HG03378 (cell line): Measurements from ENCODE around the gene S100Z.
"Not testable (repeated sequence)": the region's sequence is repeated elsewhere in the genome, so short reads cannot be mapped to it uniquely, and the experiment has no call there.

ENCODE experiments used
- ATAC-seq: cut with Tn5 transposase; IDR thresholded peaks from one replicate; pipeline ENCODE4 v1.9.1; 2021; ENCODE audit warnings: mild to moderate bottlenecking, moderate library complexity; ENCODE audit not compliant: unreplicated experiment

The S100Z gene

GRCh38 chr5:76867827-76868693 lies 18.2 kb downstream of the S100Z start:
- ATAC-seq = peak; percentile 60

DNA sequence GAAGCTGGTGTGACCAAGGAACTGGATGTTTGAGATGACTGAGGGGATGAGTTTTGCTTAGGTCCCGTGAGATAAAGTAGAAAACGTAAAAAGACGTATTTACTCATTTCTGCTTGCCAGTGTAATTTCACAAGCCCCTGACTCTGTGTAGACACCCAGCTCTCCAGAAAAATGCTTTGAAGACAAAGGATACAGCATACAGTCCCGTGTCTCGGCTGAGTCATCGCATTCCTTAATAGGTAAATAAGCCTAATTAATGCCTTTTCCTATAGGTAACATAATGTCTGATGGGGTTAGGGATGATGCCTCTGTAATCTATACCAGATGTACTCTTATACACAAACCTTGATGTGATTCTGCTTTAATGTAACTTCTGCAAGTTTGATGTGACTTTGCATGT lies 20.2 kb downstream of the S100Z start:
- ATAC-seq = no peak

DNA sequence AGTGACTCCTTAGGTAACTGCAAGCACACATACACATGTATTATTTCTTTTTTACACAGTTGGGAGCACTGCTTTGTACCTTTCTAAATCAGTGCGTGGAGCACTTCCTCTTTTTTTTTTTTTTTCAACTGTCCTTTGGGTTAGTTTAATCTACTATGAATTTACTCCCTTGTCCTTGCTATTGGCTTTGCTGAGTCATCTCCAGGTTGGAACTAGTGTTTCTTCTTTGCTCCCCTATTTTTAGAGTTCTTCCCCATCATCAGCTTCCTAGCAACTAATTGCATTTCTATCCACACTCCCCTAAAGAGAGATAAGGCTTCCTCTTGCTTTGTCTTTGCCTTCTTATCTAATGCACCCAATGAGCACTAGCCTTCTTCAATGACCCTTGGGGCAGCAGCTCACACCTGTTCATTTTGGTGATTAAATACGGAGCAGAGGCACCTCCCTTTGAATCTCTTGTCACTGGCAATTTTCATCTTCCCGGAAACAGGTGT lies 24.3 kb downstream of the S100Z start:
- no peak for ATAC-seq

DNA sequence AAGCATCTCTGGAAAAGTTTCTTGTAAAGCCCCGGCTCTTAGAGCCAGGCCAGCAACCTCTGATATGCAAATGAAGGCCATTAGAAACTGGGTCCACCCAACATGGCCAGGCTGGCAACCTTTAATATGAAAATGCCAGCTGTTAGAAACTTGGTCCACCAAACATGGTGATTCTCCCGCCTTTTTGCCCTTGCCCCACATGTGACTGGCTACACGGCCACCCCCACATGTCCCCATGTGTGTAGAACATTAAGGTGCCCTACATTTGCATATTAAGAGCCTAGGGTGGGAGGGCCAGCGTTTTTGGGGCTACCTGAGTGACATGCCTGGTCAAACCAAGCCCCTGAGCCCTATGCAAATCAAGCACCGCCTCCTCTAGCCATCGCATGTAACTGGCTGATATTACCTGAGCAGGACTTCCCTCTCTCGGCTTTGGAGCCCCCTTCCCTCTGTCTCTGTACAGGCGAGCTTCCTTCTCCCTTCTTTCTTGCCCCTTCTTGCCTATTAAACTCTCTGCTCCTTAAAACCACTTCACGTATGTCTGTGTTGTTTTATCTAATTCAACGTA lies 39.0 kb downstream of the S100Z start:
- no peak for ATAC-seq

GRCh38 chr5:76893294-76893693 lies 43.5 kb downstream of the S100Z start:
- no peak for ATAC-seq

GRCh38 chr5:76896196-76896595 lies 46.4 kb downstream of the S100Z start:
- no peak for ATAC-seq

- no peak for ATAC-seq
Measured at GRCh38 chr5:76901522-76901921, 51.7 kb downstream of the S100Z start.

DNA sequence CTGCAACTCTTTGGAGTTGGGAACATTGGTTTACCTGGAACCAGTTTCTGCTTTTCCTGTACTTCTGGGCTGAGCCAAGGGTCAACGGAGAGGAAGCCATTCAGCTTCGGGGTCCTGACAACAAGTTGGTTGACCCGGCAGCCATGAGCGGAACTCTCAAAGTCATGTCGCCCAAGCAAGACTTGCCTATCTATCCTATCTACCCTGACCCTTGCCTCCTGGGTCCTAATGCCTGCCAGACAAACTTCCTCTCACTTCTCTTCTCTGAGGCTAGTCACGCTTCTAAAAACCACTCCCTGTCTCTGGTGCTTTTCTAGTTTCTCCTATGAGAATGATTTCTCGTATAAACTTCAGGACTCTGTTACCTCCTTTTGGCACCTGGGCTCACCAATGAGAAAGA lies 58.4 kb downstream of the S100Z start:
- no peak for ATAC-seq

GRCh38 chr5:76910344-76910933 lies 60.6 kb downstream of the S100Z start:
- not testable (repeated sequence) for ATAC-seq

DNA sequence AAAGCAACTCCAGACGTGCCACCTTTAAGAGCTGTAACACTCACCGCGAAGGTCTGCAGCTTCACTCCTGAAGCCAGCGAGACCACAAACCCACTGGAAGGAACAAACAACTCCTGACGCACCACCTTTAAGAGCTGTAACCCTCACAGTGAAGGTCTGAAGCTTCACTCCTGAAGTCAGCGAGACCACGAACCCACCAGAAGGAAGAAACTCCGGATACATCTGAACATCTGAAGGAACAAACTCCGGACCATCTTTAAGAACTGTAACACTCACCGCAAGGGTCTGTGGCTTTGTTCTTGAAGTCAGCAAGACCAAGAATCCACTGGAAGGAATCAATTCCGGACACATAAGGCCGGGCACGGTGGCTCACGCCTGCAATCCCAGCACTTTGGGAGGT lies 64.9 kb downstream of the S100Z start:
- not testable (repeated sequence) for ATAC-seq

- no peak for ATAC-seq
Measured at GRCh38 chr5:76918539-76918938, 68.7 kb downstream of the S100Z start.

- ATAC-seq = no peak
Measured at GRCh38 chr5:76920491-76920890, 70.7 kb downstream of the S100Z start.

DNA sequence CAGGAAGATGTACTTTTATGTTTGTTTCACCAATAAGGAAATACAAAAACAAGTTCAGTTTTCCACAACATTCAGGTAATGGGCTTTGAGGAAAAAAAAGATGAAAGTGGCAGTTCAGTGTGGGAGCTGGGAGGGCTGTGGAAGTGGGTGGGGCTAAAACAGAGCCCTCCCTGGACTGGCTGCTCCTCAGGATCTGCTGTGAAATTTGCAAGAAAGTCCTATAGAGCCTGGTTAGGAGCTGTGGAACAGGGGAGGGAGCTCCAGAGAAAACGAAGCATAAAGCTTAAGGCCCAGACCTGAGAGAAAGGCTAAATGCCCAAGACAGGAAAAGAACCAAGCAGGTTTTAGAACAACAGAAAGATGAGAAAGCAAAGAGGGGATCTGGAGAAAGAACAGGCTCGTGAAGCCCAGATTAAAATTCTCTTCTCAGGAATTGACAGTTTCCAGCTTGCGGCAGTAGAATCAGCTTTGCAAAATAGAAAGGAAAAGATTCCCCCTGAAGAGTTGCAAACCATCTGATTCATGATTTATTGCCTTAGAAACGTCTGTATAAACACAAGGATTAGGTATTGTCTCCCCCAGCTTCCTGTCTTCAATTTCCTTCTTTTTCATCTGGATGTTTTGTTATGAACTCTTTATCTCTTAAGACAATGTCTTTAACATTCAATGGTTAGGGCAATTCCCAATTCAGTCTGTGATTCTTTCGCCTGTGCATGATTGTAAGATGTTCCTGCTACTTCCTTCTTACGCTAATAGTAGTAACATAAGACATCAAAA lies 76.7 kb downstream of the S100Z start:
- no peak for ATAC-seq

GRCh38 chr5:76927961-76928360 lies 78.1 kb downstream of the S100Z start:
- ATAC-seq = no peak

DNA sequence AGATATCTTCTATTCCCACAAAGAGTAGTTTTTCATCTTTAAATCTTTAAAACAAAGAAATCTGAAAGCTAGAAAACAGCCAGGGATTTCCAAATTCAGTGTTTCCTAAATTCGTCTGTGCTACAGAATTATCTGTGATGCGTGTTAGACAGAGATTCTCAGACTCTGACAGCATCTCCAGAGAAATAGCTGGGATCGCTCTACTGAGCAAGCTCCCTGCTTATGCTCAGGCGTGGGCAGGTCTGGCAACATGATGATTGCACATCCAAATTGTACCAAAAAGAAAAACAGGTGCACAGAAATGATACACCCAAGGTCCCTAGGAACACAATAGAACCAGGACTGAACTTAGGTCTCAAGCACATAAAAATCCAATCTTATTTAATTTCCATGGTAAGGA lies 80.3 kb downstream of the S100Z start:
- no peak for ATAC-seq

GRCh38 chr5:76938177-76938576 lies 88.4 kb downstream of the S100Z start:
- ATAC-seq = no peak

DNA sequence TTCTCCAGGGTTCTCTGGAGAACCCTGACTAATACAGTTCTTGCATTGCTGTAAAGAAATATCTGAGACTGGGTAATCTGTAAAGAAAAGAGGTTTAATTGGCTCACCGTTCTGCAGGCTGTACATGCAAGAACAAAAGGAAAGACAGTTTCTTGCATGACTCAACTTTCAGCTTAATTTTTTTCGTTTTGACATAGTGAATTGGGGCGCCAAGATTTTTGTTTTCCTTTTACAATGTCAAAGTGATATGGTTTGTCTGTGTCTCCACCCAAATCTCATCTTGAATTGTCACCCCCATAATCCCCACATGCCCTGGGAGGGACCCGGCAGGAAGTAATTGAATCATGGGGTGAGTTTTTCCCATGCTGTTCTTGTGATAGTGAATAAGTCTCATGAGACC lies 91.2 kb downstream of the S100Z start:
- no peak for ATAC-seq

DNA sequence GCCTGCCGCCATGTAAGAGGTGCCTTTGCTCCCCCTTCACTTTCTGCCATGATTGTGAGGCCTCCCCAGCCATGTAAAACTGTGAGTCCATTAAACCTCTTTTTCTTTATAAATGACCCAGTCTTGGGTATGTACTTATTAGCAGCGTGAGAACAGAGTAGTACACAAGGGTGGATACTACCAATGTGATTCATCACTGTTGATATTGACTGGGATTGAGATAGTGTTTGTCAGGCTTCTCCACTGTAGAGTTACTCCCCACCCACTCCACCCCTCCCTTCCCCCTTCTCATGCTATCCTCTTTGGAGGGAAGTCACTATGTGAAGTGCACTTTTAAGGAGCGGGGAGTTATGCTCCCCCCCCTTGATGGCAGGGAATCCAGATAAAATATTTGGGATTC lies 91.6 kb downstream of the S100Z start:
- ATAC-seq = no peak

GRCh38 chr5:76942581-76942980 lies 92.8 kb downstream of the S100Z start:
- no peak for ATAC-seq

DNA sequence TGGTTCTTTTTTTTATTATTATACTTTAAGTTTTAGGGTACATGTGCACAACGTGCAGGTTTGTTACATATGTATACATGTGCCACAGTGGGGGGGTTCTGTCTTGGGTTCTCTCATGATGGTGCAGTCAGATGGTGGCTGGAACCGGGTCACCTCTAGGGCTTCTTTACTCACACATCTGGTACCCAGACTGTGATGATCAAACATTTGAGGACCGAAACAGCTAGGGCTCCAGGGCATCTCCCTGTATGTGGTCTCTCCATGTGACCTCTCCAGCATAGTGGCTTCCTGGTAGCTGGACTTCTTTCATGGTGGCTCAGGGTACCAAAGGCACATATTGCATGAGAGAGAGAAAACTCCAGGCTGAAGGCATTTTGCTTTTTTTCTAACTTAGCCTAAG lies 93.2 kb downstream of the S100Z start:
- no peak for ATAC-seq

DNA sequence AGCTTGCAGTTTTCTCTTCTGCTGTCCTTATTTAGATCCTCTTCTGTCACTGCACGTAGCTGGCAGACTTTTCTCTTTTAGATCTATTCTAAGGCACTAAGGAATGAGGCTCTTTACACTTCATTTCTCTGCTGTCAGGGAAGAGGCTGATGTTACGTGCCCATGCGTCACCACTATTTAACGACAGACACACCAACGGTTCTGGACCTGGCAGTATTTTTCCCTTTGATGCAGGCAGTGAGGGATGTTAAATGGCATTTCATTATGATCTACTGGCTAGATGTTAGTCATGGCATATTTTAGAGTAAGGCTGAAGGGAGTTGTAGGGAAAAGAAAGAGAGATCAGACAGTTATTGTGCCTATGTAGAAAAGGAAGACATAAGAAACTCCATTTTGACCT lies 94.8 kb downstream of the S100Z start:
- no peak for ATAC-seq
